Measurements from ENCODE around the gene CLDN10. TPM values are rescaled to one million over a fixed set of nuclear protein-coding genes. Genes with fewer than 3 reads are reported as not detected.

Gene CLDN10, protein sequence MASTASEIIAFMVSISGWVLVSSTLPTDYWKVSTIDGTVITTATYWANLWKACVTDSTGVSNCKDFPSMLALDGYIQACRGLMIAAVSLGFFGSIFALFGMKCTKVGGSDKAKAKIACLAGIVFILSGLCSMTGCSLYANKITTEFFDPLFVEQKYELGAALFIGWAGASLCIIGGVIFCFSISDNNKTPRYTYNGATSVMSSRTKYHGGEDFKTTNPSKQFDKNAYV
- 0.13 TPM in 1 of 2 replicates, not detected in the other for total RNA-seq

GRCh38 chr13:95552539-95553441, at the start of gene CLDN10:
CLDN10 (plus strand) TSS chr13:95552720; CDS start chr13:95552754, 34 bp downstream.

Other genes with a start within 250 kb of the CLDN10 start
- 30.3 and 42.2 TPM in 2 replicates for gene DZIP1, start 92.0 kb downstream of the CLDN10 start, total RNA-seq
- gene DNAJC3, start 124.4 kb downstream of the CLDN10 start, total RNA-seq = 35.3 and 40.9 TPM in 2 replicates

Data from epithelial cell of alveolus of lung (primary cell).